DND-41 (cell line): ENCODE measurements around the gene FIGLA.

Experiments used
- EZH2 ChIP-seq: IDR thresholded peaks from 3 replicates; pipeline ENCODE4 v1.6.1; 2012; ENCODE audit warnings: borderline replicate concordance, low read depth, mild to moderate bottlenecking, moderate library complexity, low read length, inconsistent platforms; ENCODE audit not compliant: severe bottlenecking
- TF ChIP-seq, protein P1 (sequence below): IDR thresholded peaks from 2 replicates; pipeline ENCODE4 v1.5.1; 2012; ENCODE audit warnings: borderline replicate concordance, low read length, moderate library complexity, mild to moderate bottlenecking; ENCODE audit not compliant: poor library complexity, severe bottlenecking; ENCODE audit errors: extremely low read depth

DNA sequence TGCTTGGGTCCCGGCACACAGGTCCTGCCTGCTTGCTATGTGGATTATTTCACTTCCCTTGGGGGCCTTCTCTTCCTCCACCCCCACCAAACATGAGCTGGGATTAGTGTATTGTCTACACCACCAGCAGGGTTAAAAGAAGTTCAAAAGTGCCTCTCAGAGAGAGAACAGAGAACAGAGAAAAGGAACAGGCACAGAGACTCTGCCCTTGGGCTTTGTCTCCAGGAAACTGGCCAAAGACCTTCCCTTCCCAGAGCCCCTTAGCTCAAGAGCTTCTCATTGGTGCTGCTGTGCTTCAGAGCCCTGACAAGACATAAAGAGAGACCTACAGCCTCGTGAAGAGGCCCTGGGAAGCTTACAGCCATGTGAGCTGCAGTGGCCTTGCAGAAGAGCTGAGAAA lies 7.1 kb upstream of the FIGLA start:
- TF ChIP-seq, protein P1, sequence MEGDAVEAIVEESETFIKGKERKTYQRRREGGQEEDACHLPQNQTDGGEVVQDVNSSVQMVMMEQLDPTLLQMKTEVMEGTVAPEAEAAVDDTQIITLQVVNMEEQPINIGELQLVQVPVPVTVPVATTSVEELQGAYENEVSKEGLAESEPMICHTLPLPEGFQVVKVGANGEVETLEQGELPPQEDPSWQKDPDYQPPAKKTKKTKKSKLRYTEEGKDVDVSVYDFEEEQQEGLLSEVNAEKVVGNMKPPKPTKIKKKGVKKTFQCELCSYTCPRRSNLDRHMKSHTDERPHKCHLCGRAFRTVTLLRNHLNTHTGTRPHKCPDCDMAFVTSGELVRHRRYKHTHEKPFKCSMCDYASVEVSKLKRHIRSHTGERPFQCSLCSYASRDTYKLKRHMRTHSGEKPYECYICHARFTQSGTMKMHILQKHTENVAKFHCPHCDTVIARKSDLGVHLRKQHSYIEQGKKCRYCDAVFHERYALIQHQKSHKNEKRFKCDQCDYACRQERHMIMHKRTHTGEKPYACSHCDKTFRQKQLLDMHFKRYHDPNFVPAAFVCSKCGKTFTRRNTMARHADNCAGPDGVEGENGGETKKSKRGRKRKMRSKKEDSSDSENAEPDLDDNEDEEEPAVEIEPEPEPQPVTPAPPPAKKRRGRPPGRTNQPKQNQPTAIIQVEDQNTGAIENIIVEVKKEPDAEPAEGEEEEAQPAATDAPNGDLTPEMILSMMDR, result no peak
- TF ChIP-seq EZH2, result no peak
